A549 (cell line): ENCODE results near the gene SORCS3. TPM values are rescaled to one million over a fixed set of nuclear protein-coding genes. Genes with fewer than 3 reads are reported as not detected.

Experiments used
- ATAC-seq, 2 experiments: fragments of 200-7000 bp in 1 of 2; fragments of >200 bp in 1 of 2; cut with Nextera tagmentation in 1 of 2; cut with Tn5 transposase in 1 of 2; 3 replicates each; pipeline versions ENCODE4 v1.8.0 to v1.9.1; 2018 to 2020; ENCODE audit warnings: mild to moderate bottlenecking in 1 of 2, moderate library complexity in 1 of 2
- CTCF ChIA-PET: fragments of 300-600 bp; sonication (Branson Sonifier 250); formaldehyde crosslinking; extraction: SDS; loops from one replicate; lab custom pipeline; 2021; ENCODE audit warnings: antibody characterized with exemption, inconsistent platforms; lab: Yijun Ruan, JAX
- POLR2A ChIA-PET: fragments of 350-600 bp; formaldehyde crosslinking; extraction: SDS; loops from one replicate; lab custom pipeline; 2021; ENCODE audit warnings: antibody characterized with exemption, inconsistent platforms; lab: Yijun Ruan, JAX
- DNase-seq, 2 experiments: peaks; one replicate each; pipeline versions ENCODE4 v3.0.0 to v3.0.0-alpha.2; 2011 to 2016; ENCODE audit warnings: low read depth in 1 of 2, low spot score in 1 of 2
- FAIRE-seq: peaks from 2 replicates; lab custom pipeline; 2011; peaks lifted over from hg19 to GRCh38; lab: Jason Lieb, UNC
- H3K27ac ChIP-seq, 2 experiments: fragments of >200 bp; sonication (Bioruptor Twin); formaldehyde crosslinking; 3 replicates each; pipeline ENCODE4 v1.5.1; 2016 to 2017
- H3K4me1 ChIP-seq: fragments of >200 bp; sonication (Bioruptor Twin); formaldehyde crosslinking; 3 replicates; pipeline ENCODE4 v1.6.1; 2016
- H3K4me2 ChIP-seq: fragments of >200 bp; sonication (Bioruptor Twin); formaldehyde crosslinking; 3 replicates; pipeline ENCODE4 v1.6.1; 2016
- H3K4me3 ChIP-seq: fragments of >200 bp; sonication (Bioruptor Twin); formaldehyde crosslinking; 3 replicates; pipeline ENCODE4 v1.5.1; 2016
- H3K9me3 ChIP-seq: fragments of >200 bp; sonication (Bioruptor Twin); formaldehyde crosslinking; 3 replicates; pipeline ENCODE4 v1.6.1; 2016
- BHLHE40 ChIP-seq: IDR thresholded peaks from 2 replicates; pipeline ENCODE4 v1.6.1; 2012; ENCODE audit warnings: low read depth, low read length, inconsistent platforms
- CHD2 ChIP-seq: fragments of 150-350 bp; IDR thresholded peaks from 2 replicates; pipeline ENCODE4 v1.6.1; 2014; ENCODE audit warnings: low read length; ENCODE audit not compliant: partially characterized antibody
- EHF ChIP-seq: fragments of 250-450 bp; sonication (Bioruptor Pico); IDR thresholded peaks from 2 replicates; pipeline ENCODE4 v1.5.0; 2020; ENCODE audit warnings: mild to moderate bottlenecking
- ELK1 ChIP-seq: fragments of 150-350 bp; IDR thresholded peaks from 2 replicates; pipeline ENCODE4 v1.6.1; 2014; ENCODE audit warnings: low read depth, mild to moderate bottlenecking, low read length
- ESRRA ChIP-seq: fragments of 150-350 bp; IDR thresholded peaks from 2 replicates; pipeline ENCODE4 v1.6.1; 2014; ENCODE audit warnings: mild to moderate bottlenecking, low read length, borderline replicate concordance
- FOSL2 ChIP-seq, 2 experiments: fragments of 450-650 bp in 1 of 2; fragments of >200 bp in 1 of 2; sonication (Bioruptor Twin) in 1 of 2; formaldehyde crosslinking; IDR thresholded peaks; 2 replicates each; pipeline versions ENCODE4 v1.5.0 to v1.6.1; 2016 to 2020; ENCODE audit warnings: mild to moderate bottlenecking in 1 of 2, moderate library complexity in 1 of 2
- FOXS1 ChIP-seq: fragments of 250-450 bp; sonication (Bioruptor Pico); IDR thresholded peaks from 2 replicates; pipeline ENCODE4 v1.5.0; 2020; ENCODE audit warnings: mild to moderate bottlenecking, moderate library complexity
- HOXB5 ChIP-seq: fragments of 250-450 bp; sonication (Bioruptor Pico); IDR thresholded peaks from 2 replicates; pipeline ENCODE4 v1.5.0; 2020; ENCODE audit warnings: mild to moderate bottlenecking, moderate library complexity
- JUNB ChIP-seq: fragments of >200 bp; sonication (Bioruptor Twin); formaldehyde crosslinking; IDR thresholded peaks from 2 replicates; pipeline ENCODE4 v1.6.1; 2016
- KDM1A ChIP-seq: fragments of 200-600 bp; sonication (generic); IDR thresholded peaks from 2 replicates; pipeline ENCODE4 v1.6.1; 2016; ENCODE audit warnings: low read depth, mild to moderate bottlenecking
- MAZ ChIP-seq: fragments of 150-350 bp; IDR thresholded peaks from 2 replicates; pipeline ENCODE4 v1.6.1; 2014; ENCODE audit warnings: antibody characterized with exemption, low read depth, low read length, borderline replicate concordance
- MYC ChIP-seq: IDR thresholded peaks from 2 replicates; pipeline ENCODE4 v1.6.1; 2012; ENCODE audit warnings: mild to moderate bottlenecking, inconsistent platforms, low read length, improper control_type of control experiment, borderline replicate concordance
- NFE2L2 ChIP-seq: fragments of 150-350 bp; conservative IDR thresholded peaks from 2 replicates; pipeline ENCODE4 v1.6.1; 2014; ENCODE audit warnings: low read length
- PHF8 ChIP-seq: fragments of 200-600 bp; sonication (generic); IDR thresholded peaks from 2 replicates; pipeline ENCODE4 v1.6.1; 2016; ENCODE audit warnings: low read depth, mild to moderate bottlenecking, antibody characterized with exemption, moderate library complexity, borderline replicate concordance
- POLR2A ChIP-seq: IDR thresholded peaks from 2 replicates; pipeline ENCODE4 v1.6.1; 2012; ENCODE audit warnings: mild to moderate bottlenecking, low read length
- RARB ChIP-seq: fragments of 250-450 bp; sonication (Bioruptor Pico); IDR thresholded peaks from 2 replicates; pipeline ENCODE4 v1.8.0; 2021; ENCODE audit warnings: mild to moderate bottlenecking, moderate library complexity
- RFX5 ChIP-seq: fragments of 450-650 bp; IDR thresholded peaks from 2 replicates; pipeline ENCODE4 v1.7.1; 2014; ENCODE audit warnings: antibody characterized with exemption, mild to moderate bottlenecking, moderate library complexity
- RNF2 ChIP-seq: fragments of 200-600 bp; sonication (generic); IDR thresholded peaks from 2 replicates; pipeline ENCODE4 v1.6.1; 2016; ENCODE audit warnings: low read depth, mild to moderate bottlenecking, antibody characterized with exemption, moderate library complexity, borderline replicate concordance
- USF2 ChIP-seq: fragments of 450-650 bp; IDR thresholded peaks from 2 replicates; pipeline ENCODE4 v1.6.1; 2014; ENCODE audit warnings: antibody characterized with exemption
- ZC3H11A ChIP-seq: fragments of 450-650 bp; IDR thresholded peaks from 2 replicates; pipeline ENCODE4 v1.6.1; 2014; ENCODE audit warnings: antibody characterized with exemption, mild to moderate bottlenecking
- ZNF302 ChIP-seq: fragments of 250-450 bp; sonication (Bioruptor Pico); IDR thresholded peaks from 2 replicates; pipeline ENCODE4 v1.9.0; 2021; ENCODE audit warnings: inconsistent platforms, mild to moderate bottlenecking, moderate library complexity
- ZSCAN20 ChIP-seq: fragments of 250-450 bp; sonication (Bioruptor Pico); IDR thresholded peaks from 2 replicates; pipeline ENCODE4 v1.8.0; 2022; ENCODE audit warnings: mild to moderate bottlenecking, moderate library complexity
- WGBS: methylation state at CpG from one replicate; pipeline ENCODE4 v1.1.6; 2017; ENCODE audit errors: missing lambda C conversion rate; 5-methylcytosine and 5-hydroxymethylcytosine counted together
- polyA plus RNA-seq, 4 experiments: library from polyadenylated mRNA; depleted of rRNA in 3 of 4; stranded (reverse); fragments of >200 nt; fragmentation: RNase III in 1 of 4; extraction: RNeasy Plus Mini Kit Qiagen cat#74134 plus additional on column Dnase treatment in 1 of 4; gene quantifications; 2 replicates in 3 of 4; 3 replicates in 1 of 4; pipeline ENCODE4 v1.2.3, GENCODE V29; 2011 to 2017
- TF ChIP-seq, protein P1 (sequence below): IDR thresholded peaks from 2 replicates; pipeline ENCODE4 v1.6.1; 2012; ENCODE audit warnings: low read depth, borderline replicate concordance
- TF ChIP-seq, protein P2 (sequence below): fragments of >200 bp; sonication (Bioruptor Twin); formaldehyde crosslinking; IDR thresholded peaks from 3 replicates; pipeline ENCODE4 v1.6.1; 2016

The SORCS3 gene
- polyA plus RNA-seq, 2 of the 4 experiments (the other 2 are of a cell fraction) = not detected

DNA sequence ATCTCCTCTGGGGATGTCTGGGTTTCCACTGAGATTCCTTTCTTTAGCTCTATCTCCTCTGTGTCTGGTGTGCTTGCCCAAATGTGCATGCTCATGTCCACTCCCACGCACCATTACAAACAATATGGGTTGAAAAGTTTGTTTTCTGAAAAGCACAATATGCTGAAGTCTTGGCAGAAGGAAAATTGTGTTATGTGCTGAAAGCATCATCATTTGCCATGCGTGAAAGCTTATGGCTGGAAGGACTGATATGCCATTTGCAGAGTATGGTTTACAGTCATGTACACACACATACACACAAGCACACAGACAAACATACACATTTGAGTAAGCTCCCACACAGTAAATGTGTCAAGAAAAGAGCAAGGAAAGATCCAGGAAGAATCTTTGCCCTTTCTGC is 231.6 kb downstream of the SORCS3 start:
- Histone ChIP-seq H3K4me1 (no peaks in the 10 kb centered on the region), H3K27ac (no peak overlapping the region)
- FAIRE-seq = no peak
- no peak for TF ChIP-seq FOXS1 (CRISPR knock-in tag)
- no peak for TF ChIP-seq KDM1A
- TF ChIP-seq RFX5 = no peak
- TF ChIP-seq HOXB5 (CRISPR knock-in tag) = no peak
- TF ChIP-seq PHF8 = no peak
- TF ChIP-seq, all 56 proteins: peak for 0
- no peak for DNase-seq
- 5% methylated on average over 2 of the region's 2 CpGs for WGBS
- no peaks in the 10 kb centered on the region for H3K9me3 ChIP-seq
- H3K4me3 ChIP-seq = no peak overlapping the region
- CTCF ChIA-PET = no interaction called here
- POLR2A ChIA-PET = no interaction called here
- no peak for ATAC-seq
- H3K4me2 ChIP-seq = no peak overlapping the region

GRCh38 chr10:104873161-104873560 is 232.1 kb downstream of the SORCS3 start:
- no peak for ATAC-seq
- H3K4me1 ChIP-seq = no peaks in the 10 kb centered on the region
- TF ChIP-seq ZSCAN20 (CRISPR knock-in tag) = no peak
- no peak overlapping the region for H3K27ac ChIP-seq
- no peak overlapping the region for H3K4me3 ChIP-seq
- H3K9me3 ChIP-seq = no peaks in the 10 kb centered on the region
- POLR2A ChIA-PET = no interaction called here
- H3K4me2 ChIP-seq = no peak overlapping the region
- DNase-seq = no peak
- CTCF ChIA-PET = no interaction called here
- no peak for FAIRE-seq

GRCh38 chr10:104875561-104875960 is 234.5 kb downstream of the SORCS3 start:
- Histone ChIP-seq H3K4me1 (no peaks in the 10 kb centered on the region), H3K4me2 (no peak overlapping the region), H3K9me3 (no peaks in the 10 kb centered on the region), H3K27ac (no peak overlapping the region), H3K4me3 (no peak overlapping the region)
- TF ChIP-seq ELK1 = no peak
- CTCF ChIA-PET = no interaction called here
- FAIRE-seq = no peak
- 0% methylated on average over 1 of the region's 1 CpG for WGBS
- POLR2A ChIA-PET = no interaction called here
- no peak for ATAC-seq
- no peak for DNase-seq

DNA sequence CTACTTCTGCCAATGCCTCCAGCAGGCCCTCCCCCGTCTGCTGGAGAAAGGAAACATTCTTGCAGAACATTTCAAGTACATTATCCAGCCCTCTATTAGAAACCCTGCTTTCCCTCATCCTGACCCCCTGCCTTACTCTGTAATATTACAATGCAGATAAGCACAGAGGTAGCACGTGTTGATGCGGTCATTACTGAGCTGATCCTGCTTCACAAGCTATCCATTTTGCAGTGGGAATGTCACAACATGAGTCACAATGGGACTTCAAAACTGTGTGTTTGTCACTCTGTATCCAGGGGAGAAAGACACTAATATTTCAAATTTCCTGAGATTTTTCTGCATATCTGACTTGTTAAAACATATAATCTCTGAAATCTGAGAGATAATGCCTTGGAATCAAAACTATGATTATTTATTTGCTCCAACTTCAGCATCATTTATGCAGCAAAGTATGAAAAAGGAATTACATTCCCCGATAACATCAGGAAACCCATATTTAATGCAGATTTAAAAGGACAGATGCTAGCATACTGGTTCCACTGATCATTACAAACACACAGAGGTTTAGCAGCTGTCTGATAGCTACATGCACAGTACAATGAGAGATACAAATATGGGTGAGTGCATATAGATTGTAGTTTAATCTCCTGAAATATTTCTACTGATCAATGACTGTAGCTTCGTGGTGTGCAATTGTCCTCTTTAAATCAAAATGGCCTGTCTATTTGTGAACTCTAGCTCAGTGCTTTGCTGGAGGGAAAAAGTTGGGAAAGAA is 239.7 kb downstream of the SORCS3 start:
- POLR2A ChIA-PET = no interaction called here
- no peak for FAIRE-seq
- ATAC-seq = no peak
- CTCF ChIA-PET = no interaction called here
- no peak overlapping the region for H3K4me2 ChIP-seq
- no peaks in the 10 kb centered on the region for H3K4me1 ChIP-seq
- no peak for DNase-seq
- 6% methylated on average over 5 of the region's 5 CpGs for WGBS
- H3K9me3 ChIP-seq = no peaks in the 10 kb centered on the region
- no peak overlapping the region for H3K4me3 ChIP-seq
- no peak for TF ChIP-seq ESRRA
- no peak for TF ChIP-seq RARB
- no peak for TF ChIP-seq FOSL2 (IDR thresholded peaks at IDR 0.05)
- TF ChIP-seq FOSL2 (CRISPR knock-in tag; IDR thresholded peaks at IDR 0.05) = no peak
- no peak for TF ChIP-seq JUNB
- no peak for TF ChIP-seq POLR2A
- TF ChIP-seq ZSCAN20 (CRISPR knock-in tag) = no peak
- no peak for TF ChIP-seq NFE2L2
- TF ChIP-seq KDM1A = no peak
- TF ChIP-seq, protein P1, sequence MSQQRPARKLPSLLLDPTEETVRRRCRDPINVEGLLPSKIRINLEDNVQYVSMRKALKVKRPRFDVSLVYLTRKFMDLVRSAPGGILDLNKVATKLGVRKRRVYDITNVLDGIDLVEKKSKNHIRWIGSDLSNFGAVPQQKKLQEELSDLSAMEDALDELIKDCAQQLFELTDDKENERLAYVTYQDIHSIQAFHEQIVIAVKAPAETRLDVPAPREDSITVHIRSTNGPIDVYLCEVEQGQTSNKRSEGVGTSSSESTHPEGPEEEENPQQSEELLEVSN = no peak
- no peak overlapping the region for H3K27ac ChIP-seq

DNA sequence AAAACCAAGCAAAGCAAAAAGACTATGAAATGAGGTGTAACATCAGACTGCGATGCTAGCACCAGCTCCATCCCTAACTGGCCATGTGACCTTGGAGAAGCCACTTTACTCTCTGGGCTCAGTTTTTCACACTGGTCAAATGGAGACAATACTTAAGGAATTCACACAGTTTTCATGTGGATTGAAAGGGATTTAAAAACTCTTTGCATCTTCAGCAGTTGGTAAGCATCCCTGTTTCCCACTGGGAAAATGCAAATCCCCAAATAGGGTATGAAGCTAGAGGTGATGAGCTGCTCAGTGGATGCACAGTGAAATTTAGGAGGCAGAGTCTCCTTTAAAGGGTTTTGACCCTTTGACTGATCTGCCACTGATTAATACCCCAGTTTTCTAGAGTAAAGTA is 240.7 kb downstream of the SORCS3 start:
- no peak for FAIRE-seq
- H3K4me1 ChIP-seq = no peaks in the 10 kb centered on the region
- no peak for DNase-seq
- POLR2A ChIA-PET = no interaction called here
- CTCF ChIA-PET = no interaction called here
- no peak overlapping the region for H3K4me2 ChIP-seq
- 4% methylated on average over 1 of the region's 1 CpG for WGBS
- no peak for ATAC-seq
- no peak overlapping the region for H3K27ac ChIP-seq
- no peaks in the 10 kb centered on the region for H3K9me3 ChIP-seq
- no peak overlapping the region for H3K4me3 ChIP-seq
- TF ChIP-seq EHF (CRISPR knock-in tag) = no peak
- no peak for TF ChIP-seq MAZ
- TF ChIP-seq ZC3H11A = no peak
- TF ChIP-seq RNF2 = no peak
- TF ChIP-seq, protein P2, sequence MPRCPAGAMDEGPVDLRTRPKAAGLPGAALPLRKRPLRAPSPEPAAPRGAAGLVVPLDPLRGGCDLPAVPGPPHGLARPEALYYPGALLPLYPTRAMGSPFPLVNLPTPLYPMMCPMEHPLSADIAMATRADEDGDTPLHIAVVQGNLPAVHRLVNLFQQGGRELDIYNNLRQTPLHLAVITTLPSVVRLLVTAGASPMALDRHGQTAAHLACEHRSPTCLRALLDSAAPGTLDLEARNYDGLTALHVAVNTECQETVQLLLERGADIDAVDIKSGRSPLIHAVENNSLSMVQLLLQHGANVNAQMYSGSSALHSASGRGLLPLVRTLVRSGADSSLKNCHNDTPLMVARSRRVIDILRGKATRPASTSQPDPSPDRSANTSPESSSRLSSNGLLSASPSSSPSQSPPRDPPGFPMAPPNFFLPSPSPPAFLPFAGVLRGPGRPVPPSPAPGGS = no peak
- TF ChIP-seq CHD2 = no peak
- TF ChIP-seq BHLHE40 = no peak
- no peak for TF ChIP-seq USF2
- TF ChIP-seq MYC = no peak
- TF ChIP-seq ZNF302 (CRISPR knock-in tag) = no peak
